Kidney capillary endothelial cell (primary cell): ENCODE data around the gene CROCC.

ENCODE experiments used
- DNase-seq: peaks from one replicate; pipeline ENCODE4 v3.0.0-alpha.2; 2018; ENCODE audit warnings: low spot score

The CROCC gene

DNA sequence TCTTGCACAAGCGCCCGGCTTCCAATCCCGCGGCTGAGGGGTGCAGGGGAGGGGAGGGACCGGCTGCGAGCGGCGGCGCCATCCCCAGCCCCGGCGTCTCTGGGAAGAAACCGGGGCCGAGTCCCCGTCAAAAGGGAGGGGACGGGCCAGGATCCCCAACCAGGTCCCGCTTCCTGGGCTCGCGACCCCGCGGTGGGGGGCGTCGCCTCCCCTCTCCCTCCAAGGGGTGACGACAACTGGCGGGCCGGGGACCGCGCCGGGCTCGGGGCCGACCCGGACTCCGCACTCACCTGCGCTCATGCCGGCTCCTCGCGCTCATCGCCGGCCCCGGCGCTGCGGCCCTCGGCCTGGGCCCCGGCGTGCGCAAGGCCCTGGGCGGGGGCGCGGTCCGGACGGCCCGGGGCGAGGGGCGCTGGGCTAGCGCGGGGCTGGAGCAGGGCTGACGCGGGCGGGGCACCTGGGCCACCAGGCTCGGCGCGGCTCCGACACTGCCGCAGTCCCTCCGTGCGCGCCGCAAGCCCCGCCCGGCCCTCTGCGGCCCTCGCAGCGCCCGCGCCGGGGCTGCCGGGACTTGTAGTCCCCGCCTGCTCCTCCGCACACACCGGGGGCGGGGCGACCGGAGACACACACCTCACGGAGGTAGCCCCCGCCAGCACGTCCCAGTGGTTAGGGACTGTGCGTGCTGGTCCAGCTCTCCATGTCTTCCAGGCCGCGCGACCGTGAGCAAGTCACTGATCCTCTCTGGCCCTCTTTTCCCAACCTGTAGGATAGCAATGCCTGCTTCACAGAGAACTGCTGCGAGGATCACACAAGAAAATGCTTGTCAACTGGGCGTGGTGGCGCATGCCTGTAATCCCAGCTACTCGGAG is 89.9 kb downstream of the CROCC start, which contains the start of gene ATP13A2:
Gene ATP13A2, minus strand, starts transcription at position 490 of the 869 bp plus-strand sequence. Its CDS starts 190 bp downstream, at position 300.
- peak; percentile 66 for DNase-seq

DNA sequence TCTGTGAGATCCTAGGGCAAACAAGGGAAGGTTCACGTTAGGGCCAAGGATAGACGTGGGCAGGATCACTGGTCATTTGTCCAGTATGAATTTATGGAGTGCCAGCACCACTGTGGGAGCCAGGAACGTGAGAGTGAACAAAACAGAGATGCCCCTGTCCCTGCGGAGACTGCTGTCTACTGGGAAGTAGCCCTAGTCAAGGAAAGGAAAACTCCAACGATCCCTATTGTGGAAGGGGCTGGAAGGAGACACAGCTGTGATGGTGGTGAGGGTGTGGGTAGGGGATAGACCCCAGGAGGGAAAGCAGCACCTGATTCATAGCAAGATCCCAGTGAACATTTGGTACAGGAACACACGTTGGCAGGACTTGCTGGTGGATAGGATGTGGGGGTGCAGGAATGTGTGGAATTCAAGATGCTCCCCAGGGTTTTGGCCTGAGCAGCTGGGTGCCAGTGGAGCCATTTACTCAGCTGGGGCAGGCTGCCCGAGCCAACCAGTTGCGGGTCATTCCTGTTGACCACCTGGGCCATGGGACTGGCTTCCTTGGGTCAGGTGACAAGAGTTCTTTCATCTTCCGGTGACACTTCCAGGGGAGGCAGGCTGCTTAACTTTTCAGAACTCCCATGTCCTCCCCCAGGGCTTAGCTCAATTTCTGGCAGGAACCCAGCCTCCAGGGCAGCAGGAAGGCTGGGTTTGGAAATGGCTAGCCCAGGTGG is 91.2 kb downstream of the CROCC start:
- DNase-seq, result no peak

DNA sequence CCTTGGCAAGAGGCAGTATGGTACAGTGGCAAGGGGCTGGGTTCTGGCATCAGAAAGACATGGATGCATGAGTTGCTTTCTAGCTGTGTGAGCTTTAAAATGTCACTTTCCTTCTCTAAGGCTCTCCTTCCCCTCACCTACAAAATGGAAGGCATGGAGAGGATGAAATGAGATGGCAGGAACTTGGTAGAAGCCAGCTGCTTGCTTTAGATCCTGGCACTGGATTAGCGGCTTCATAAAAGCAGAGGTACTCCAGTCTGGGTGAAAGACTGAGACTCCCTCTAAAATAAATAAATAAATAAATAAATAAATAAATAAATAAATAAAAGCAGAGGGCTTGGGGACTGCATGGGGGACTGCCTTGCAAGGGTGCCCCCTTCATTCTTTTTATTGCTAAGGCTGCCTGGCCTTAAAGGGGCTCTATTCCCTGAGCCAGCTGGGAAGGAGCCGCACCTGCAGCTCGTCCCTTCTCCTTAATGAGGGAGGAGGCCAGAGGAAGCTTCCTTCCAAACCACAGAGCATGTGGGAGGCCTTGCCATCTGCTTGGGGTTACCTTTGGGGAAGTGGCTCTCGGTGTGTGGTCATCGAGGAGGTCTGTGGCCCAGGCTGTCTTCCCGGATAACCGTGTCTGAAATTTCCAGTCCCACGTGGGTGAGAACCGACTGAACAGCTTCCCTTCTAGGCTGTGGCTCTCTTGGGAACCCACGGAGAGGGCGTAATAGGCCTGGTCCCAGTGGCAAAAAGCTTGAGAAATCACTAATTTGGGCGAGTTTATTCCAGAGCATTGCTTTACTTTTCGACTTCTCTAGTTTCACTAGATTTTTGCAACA is 92.0 kb downstream of the CROCC start:
- DNase-seq, result no peak

DNA sequence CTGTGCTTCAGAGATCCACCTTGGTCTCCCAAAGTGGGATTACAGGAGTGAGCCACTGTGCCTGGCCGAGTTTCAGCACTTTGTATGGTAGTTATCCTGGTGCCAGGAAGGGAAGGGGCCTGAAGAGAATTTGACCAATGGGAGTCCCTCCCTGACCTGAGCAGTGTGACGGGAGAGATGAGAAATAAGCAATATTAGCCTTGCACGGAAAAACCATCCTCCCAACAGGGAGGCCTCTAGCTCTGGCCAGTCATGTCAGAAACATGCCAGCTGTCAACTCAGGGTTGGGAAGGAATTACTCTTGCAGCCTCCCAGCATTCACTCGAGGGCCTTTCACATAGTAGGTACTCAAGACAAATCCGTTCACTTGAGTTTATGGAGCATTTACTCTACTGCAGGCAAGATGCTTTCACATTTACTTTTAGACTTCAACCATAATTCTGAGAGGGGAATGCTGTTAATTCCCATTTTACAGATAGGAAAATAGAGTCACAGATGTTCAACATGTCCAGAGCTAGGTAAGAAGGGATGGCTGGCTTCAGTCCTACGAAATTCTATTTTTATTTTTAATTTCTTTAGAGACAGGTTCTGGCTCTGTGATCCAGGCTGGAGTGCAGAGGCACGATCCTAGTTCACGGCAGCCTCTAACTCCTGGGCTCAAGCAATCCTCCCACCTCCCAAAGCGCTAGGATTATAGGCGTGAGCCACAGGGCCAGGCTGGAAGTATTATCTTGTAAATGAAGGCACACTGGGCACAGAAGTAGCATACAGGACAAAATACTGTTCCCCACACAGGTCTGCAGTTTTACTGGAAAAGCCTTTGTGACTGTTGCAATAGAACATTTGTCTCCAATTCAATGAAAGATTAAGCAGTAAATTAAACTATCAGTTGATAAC is 93.2 kb downstream of the CROCC start:
- no peak for DNase-seq

DNA sequence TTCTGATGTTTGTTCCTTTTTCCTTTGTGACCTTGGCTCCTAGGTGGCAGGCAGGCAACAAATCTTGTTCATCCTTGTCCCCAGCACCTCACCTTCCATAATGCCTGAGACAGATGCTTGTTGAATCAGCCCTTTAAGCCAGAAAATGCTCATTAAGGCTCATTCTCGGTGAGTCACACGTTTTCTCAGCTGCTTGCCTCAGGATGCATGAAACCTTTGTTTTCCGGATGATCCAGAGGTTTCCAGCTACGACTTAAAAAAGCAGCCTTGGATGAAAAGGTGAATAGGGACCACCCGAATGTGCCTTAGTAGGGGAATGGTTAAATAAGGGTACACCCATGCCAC is 94.6 kb downstream of the CROCC start:
- peak; percentile 48 for DNase-seq

DNA sequence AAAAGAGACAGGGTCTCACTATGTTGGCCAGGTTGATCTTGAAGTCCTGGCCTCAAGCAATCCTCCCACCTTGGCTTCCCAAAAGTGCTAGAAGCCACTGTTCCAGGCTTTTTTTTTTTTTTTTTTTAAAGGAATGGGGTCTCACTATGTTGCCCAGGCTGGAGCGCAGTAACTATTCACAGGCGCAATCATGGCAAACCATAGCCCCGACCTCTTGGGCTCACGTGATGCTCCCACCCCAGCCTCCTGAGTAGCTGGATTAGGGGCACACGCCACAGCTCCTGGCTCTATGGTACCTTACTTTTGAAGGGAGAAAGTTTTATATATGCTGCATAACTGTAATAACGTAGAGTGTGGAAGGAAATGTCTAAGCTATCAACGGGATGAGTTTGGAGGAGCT is 95.7 kb downstream of the CROCC start:
- DNase-seq, result no peak

DNA sequence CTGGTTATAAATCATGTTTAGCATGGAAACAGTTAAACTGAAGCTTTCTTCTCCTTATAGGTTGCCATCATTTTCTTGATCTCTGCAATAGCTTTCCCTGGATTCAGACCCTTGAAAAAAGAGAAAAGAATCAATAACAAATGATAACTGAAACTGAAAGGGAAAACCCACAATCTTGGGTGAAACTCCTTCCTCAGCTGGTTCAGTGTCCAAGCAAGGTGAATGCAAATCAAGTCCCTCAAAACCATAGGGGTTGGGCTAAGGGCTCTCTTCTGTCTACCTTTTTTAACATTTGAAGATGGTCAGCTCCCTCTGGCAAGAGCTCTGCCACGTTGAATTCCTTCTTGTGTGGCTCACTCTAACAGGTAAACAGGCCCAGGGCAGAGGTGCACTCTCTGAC is 97.1 kb downstream of the CROCC start:
- DNase-seq, result no peak

DNA sequence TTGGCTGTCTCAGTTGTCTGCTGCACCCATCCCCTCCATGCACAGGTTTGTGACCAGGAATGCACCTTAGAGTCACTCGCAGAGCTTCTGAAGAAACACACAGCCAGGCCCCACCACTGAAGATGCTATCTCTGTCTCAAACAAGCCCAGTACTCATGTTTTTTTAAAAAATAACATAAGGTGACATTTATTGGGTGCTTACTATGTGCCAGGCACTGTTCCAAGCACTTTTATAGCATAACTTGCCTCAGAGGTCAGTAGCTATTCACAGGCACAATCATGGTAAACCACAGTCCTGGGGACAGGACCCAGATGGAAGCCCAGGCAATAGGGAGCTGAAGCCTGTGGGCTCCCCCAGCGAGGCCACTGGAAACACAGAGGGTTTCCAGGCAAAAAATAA is 98.8 kb downstream of the CROCC start:
- no peak for DNase-seq

DNA sequence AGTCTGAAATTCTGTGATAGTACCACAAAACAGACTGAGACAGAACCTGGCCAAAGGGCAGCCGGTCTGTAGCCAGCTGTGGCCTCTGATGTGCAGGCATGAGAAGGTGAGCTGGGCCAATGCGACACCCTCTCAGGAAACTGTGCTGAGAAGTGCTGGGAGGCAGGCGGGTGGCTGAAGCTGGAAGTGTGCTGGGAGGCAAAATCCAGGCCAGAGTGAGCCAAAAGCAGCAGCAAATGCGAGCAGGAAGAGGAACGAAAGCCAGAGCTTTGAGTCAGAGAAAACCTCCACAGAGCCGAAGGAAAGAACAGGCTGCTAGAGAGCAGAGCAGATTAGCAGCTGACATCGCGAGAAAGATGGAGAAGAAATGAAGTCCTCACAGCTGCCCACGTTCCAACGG is 100.2 kb downstream of the CROCC start:
- DNase-seq, result no peak
